ENCODE results near the gene IARS1.

DNA sequence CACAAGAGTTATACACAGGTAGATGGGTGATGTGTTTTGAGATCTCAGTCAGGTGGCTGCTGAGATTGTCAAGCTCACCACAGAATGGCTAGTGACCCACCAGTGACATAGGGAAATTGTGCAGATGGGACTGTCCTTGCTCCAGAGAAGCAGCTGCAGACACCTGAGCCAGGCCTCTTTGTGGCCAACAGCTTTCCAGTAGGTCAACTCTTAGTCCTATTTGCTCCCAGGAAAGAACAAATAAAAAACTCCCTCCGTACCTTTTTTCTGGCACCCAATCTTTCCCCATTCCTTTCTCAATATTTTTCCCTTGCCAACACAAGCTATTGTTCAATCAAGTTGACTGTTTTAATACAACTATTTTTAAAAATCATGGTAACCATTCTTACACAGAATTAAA is 14.2 kb downstream of the IARS1 start:
- TF ChIP-seq POLR2AphosphoS5 (IDR thresholded peaks at IDR 0.05) (no peak), EP300 (IDR thresholded peaks at IDR 0.05) (no peak)
- TF ChIP-seq, protein P1, sequence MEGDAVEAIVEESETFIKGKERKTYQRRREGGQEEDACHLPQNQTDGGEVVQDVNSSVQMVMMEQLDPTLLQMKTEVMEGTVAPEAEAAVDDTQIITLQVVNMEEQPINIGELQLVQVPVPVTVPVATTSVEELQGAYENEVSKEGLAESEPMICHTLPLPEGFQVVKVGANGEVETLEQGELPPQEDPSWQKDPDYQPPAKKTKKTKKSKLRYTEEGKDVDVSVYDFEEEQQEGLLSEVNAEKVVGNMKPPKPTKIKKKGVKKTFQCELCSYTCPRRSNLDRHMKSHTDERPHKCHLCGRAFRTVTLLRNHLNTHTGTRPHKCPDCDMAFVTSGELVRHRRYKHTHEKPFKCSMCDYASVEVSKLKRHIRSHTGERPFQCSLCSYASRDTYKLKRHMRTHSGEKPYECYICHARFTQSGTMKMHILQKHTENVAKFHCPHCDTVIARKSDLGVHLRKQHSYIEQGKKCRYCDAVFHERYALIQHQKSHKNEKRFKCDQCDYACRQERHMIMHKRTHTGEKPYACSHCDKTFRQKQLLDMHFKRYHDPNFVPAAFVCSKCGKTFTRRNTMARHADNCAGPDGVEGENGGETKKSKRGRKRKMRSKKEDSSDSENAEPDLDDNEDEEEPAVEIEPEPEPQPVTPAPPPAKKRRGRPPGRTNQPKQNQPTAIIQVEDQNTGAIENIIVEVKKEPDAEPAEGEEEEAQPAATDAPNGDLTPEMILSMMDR (IDR thresholded peaks at IDR 0.05): no peak
